ENCODE data around the gene TMEM163.

DNA sequence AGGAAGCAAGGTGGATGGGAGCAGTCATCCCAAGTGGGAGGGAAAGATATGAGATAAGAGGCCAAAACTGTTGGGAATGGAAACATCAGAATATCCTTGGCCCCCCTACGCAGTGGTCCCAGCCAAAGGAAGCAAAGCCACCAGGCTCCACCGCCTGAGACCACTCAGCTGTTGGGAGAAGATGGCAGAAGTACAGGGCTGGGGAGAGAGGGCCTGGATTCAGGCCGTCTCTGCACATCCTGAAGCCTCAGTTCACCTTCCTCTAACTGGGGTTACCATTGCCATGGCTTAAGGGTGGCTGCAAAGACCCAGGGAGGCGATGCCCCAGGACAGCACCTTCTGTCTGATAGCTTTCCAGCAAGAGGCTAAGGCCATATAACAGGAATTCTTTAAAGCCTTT, 271.1 kb downstream of the TMEM163 start:
- TF ChIP-seq POLR2A (IDR thresholded peaks at IDR 0.05), result no peak
- TF ChIP-seq, protein P1, sequence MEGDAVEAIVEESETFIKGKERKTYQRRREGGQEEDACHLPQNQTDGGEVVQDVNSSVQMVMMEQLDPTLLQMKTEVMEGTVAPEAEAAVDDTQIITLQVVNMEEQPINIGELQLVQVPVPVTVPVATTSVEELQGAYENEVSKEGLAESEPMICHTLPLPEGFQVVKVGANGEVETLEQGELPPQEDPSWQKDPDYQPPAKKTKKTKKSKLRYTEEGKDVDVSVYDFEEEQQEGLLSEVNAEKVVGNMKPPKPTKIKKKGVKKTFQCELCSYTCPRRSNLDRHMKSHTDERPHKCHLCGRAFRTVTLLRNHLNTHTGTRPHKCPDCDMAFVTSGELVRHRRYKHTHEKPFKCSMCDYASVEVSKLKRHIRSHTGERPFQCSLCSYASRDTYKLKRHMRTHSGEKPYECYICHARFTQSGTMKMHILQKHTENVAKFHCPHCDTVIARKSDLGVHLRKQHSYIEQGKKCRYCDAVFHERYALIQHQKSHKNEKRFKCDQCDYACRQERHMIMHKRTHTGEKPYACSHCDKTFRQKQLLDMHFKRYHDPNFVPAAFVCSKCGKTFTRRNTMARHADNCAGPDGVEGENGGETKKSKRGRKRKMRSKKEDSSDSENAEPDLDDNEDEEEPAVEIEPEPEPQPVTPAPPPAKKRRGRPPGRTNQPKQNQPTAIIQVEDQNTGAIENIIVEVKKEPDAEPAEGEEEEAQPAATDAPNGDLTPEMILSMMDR (IDR thresholded peaks at IDR 0.05), result no peak

Measured in body of pancreas (tissue), 4 donors.